Suppressor macrophage treated with lipopolysaccharide for 4 hours (primary cell): ENCODE results near the gene MAN1A2.

Experiments
- DNase-seq: peaks from one replicate; pipeline ENCODE4 v3.0.0-alpha.2; 2020

Gene MAN1A2

GRCh38 chr1:117562581-117563491 is 195.6 kb downstream of the MAN1A2 start:
- DNase-seq = no peak

- DNase-seq = no peak
Measured at GRCh38 chr1:117563492-117563875, 196.2 kb downstream of the MAN1A2 start.

- no peak for DNase-seq
Measured at GRCh38 chr1:117564227-117565075, 197.2 kb downstream of the MAN1A2 start.

GRCh38 chr1:117565076-117565556 is 197.9 kb downstream of the MAN1A2 start:
- DNase-seq = no peak

GRCh38 chr1:117565745-117566455 is 198.7 kb downstream of the MAN1A2 start:
- no peak for DNase-seq

GRCh38 chr1:117566556-117566955 is 199.3 kb downstream of the MAN1A2 start:
- no peak for DNase-seq

- DNase-seq = no peak
Measured at GRCh38 chr1:117567435-117567834, 200.2 kb downstream of the MAN1A2 start.

- DNase-seq = no peak
Measured at GRCh38 chr1:117567976-117568375, 200.7 kb downstream of the MAN1A2 start.

- no peak for DNase-seq
Measured at GRCh38 chr1:117568999-117569398, 201.8 kb downstream of the MAN1A2 start.

- no peak for DNase-seq
Measured at GRCh38 chr1:117569856-117570255, 202.6 kb downstream of the MAN1A2 start.

GRCh38 chr1:117570988-117571409 is 203.8 kb downstream of the MAN1A2 start:
- DNase-seq = no peak

GRCh38 chr1:117571496-117571895 is 204.2 kb downstream of the MAN1A2 start:
- DNase-seq = no peak

- DNase-seq = peak; percentile 33
Measured at GRCh38 chr1:117572546-117572945, 205.3 kb downstream of the MAN1A2 start.

GRCh38 chr1:117573386-117574023 is 206.3 kb downstream of the MAN1A2 start:
- DNase-seq = peak; percentile 8

- DNase-seq = no peak
Measured at GRCh38 chr1:117574161-117574835, 207.0 kb downstream of the MAN1A2 start.

- no peak for DNase-seq
Measured at GRCh38 chr1:117575586-117576225, 208.5 kb downstream of the MAN1A2 start.

- no peak for DNase-seq
Measured at GRCh38 chr1:117576236-117576635, 209.0 kb downstream of the MAN1A2 start.

GRCh38 chr1:117577191-117577885 is 210.1 kb downstream of the MAN1A2 start:
- DNase-seq = no peak

- DNase-seq = no peak
Measured at GRCh38 chr1:117578466-117578865, 211.2 kb downstream of the MAN1A2 start.
